ENCODE data around the gene CD300LG.

CD300LG gene

GRCh38 chr17:43873815-43874214 is 26.8 kb downstream of the CD300LG start:
- Histone ChIP-seq H3K9ac (ENCODE audit: low read depth, low read length, poor library complexity) (no peak overlapping the region), H3K18ac (ENCODE audit: low read length) (no peak overlapping the region), H4K8ac (ENCODE audit: low read depth, low read length) (no peak overlapping the region), H2BK5ac (ENCODE audit: low read length) (no peak overlapping the region), H2AK5ac (ENCODE audit: low read depth, low read length) (no peak overlapping the region), H3K36me3 (replicated peaks in 1 of 2; ENCODE audit: control insufficient read depth in 2 of 2, insufficient read depth in 2 of 2, low read length in 2 of 2) (peaks cover 0 to 5% of the 10 kb centered on the region in 2 donors), H2BK15ac (ENCODE audit: low read length) (no peak overlapping the region), H3K27ac (replicated peaks; ENCODE audit: low read length) (no peak overlapping the region), H2BK120ac (ENCODE audit: low read depth, low read length) (no peak overlapping the region), H2AFZ (ENCODE audit: low read length) (no peak overlapping the region), H3K79me1 (ENCODE audit: low read depth, low read length) (no peaks in the 10 kb centered on the region), H4K91ac (ENCODE audit: low read depth, low read length, poor library complexity) (no peak overlapping the region), H3K4me3 (ENCODE audit: low read length in 2 of 2) (no peak overlapping the region), H3K27me3 (ENCODE audit: control insufficient read depth in 3 of 3, insufficient read depth in 3 of 3, low read depth in 1 of 3, low read length in 3 of 3) (peaks cover 0 to 3% (median 0%) of the 10 kb centered on the region in 3 experiments), H3K4me1 (ENCODE audit: control insufficient read depth in 2 of 2, insufficient read depth in 1 of 2, low read depth in 1 of 2, low read length in 2 of 2) (peaks cover 2 to 6% of the 10 kb centered on the region in 2 donors), H3K14ac (ENCODE audit: low read length) (no peak overlapping the region), H2BK12ac (ENCODE audit: low read length) (no peak overlapping the region), H3K4ac (ENCODE audit: low read length) (no peak overlapping the region), H3K9me3 (replicated peaks in 1 of 2; ENCODE audit: control insufficient read depth in 2 of 2, insufficient read depth in 1 of 2, low read depth in 1 of 2, low read length in 2 of 2) (no peaks in the 10 kb centered on the region), H3K4me2 (ENCODE audit: insufficient read depth, low read length, poor library complexity, severe bottlenecking) (no peak overlapping the region), H3K23ac (ENCODE audit: low read depth, low read length, poor library complexity) (no peak overlapping the region)
- no peak for DNase-seq (ENCODE audit: low spot score)
- no CpG with 5 or more reads among the region's 6 CpGs for WGBS, 2 donors (ENCODE audit: extremely low coverage in 2 of 2, insufficient read length in 2 of 2, insufficient replicate concordance in 1 of 2)

DNA sequence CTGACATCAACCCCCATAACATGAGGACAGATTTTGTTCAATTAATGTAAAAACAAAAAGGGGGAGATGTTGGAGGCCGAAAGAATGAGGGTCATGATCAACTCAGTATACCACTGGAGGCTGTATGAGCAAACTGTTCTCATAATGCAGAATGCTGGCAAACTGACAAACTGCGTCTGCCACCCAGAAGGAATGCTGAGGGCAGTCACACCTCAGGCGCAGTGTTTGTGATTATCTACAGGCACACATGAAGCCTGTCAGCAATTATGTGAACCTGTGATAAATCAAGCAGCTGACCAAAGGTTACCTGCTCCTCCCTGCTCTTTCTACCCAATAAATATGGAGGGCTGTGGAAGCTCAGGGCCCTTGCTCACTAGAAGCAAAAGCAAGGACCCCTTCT is 27.3 kb downstream of the CD300LG start:
- Histone ChIP-seq H2AFZ (ENCODE audit: low read length) (no peak overlapping the region), H3K4me3 (ENCODE audit: low read length in 2 of 2) (no peak overlapping the region), H2AK5ac (ENCODE audit: low read depth, low read length) (no peak overlapping the region), H4K8ac (ENCODE audit: low read depth, low read length) (no peak overlapping the region), H4K91ac (ENCODE audit: low read depth, low read length, poor library complexity) (no peak overlapping the region), H3K4me1 (ENCODE audit: control insufficient read depth in 2 of 2, insufficient read depth in 1 of 2, low read depth in 1 of 2, low read length in 2 of 2) (peaks cover 5 to 9% of the 10 kb centered on the region in 2 donors), H2BK120ac (ENCODE audit: low read depth, low read length) (no peak overlapping the region), H2BK12ac (ENCODE audit: low read length) (no peak overlapping the region), H3K4ac (ENCODE audit: low read length) (no peak overlapping the region), H3K27ac (replicated peaks; ENCODE audit: low read length) (no peak overlapping the region), H3K9ac (ENCODE audit: low read depth, low read length, poor library complexity) (no peak overlapping the region), H3K79me1 (ENCODE audit: low read depth, low read length) (no peaks in the 10 kb centered on the region), H2BK15ac (ENCODE audit: low read length) (no peak overlapping the region), H3K27me3 (ENCODE audit: control insufficient read depth in 3 of 3, insufficient read depth in 3 of 3, low read depth in 1 of 3, low read length in 3 of 3) (peaks cover 0 to 3% (median 0%) of the 10 kb centered on the region in 3 experiments), H3K9me3 (replicated peaks in 1 of 2; ENCODE audit: control insufficient read depth in 2 of 2, insufficient read depth in 1 of 2, low read depth in 1 of 2, low read length in 2 of 2) (no peaks in the 10 kb centered on the region), H3K36me3 (replicated peaks in 1 of 2; ENCODE audit: control insufficient read depth in 2 of 2, insufficient read depth in 2 of 2, low read length in 2 of 2) (peaks cover 0 to 5% of the 10 kb centered on the region in 2 donors), H3K14ac (ENCODE audit: low read length) (no peak overlapping the region), H3K18ac (ENCODE audit: low read length) (no peak overlapping the region), H3K4me2 (ENCODE audit: insufficient read depth, low read length, poor library complexity, severe bottlenecking) (no peak overlapping the region), H2BK5ac (ENCODE audit: low read length) (no peak overlapping the region), H3K23ac (ENCODE audit: low read depth, low read length, poor library complexity) (no peak overlapping the region)
- WGBS, 2 donors (ENCODE audit: extremely low coverage in 2 of 2, insufficient read length in 2 of 2, insufficient replicate concordance in 1 of 2) = no CpG with 5 or more reads among the region's 3 CpGs
- no peak for DNase-seq (ENCODE audit: low spot score)

DNA sequence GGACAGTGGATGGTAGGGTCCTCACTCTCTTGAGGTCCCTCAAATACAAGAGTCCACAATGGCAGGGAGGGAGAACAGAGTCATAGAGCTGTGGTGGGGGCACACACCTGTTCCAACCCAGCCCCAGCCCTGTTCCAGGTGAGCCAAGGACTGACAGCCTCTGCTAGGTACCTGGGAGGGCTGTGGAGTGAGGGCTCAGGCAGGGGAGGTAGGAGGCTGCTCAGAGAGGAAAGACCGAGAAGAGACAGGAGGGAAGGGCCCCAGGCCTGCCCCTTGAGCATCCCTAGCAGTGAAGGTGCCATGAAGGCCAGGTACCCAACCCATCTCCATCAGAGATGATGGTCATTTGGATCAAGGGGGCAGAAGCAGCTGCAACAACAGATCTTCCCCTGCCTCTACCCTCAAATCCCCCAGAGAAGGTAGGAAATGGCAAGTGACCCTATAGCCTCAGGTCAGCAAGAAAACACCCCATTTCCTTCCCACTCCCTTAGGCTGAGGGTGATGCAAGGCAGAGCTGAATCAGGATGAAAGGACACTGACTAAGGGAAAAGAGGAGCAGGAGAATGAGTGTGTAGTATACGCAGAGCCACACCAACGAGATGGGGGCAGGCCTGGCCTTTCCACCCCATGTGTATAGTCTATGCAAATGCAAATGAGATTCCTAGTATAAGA is 28.6 kb downstream of the CD300LG start:
- Histone ChIP-seq H3K4me3 (ENCODE audit: low read length in 2 of 2) (no peak overlapping the region), H2BK12ac (ENCODE audit: low read length) (no peak overlapping the region), H3K9ac (ENCODE audit: low read depth, low read length, poor library complexity) (no peak overlapping the region), H2BK15ac (ENCODE audit: low read length) (no peak overlapping the region), H2AFZ (ENCODE audit: low read length) (no peak overlapping the region), H3K4ac (ENCODE audit: low read length) (no peak overlapping the region), H4K91ac (ENCODE audit: low read depth, low read length, poor library complexity) (no peak overlapping the region), H2BK120ac (ENCODE audit: low read depth, low read length) (no peak overlapping the region), H3K4me2 (ENCODE audit: insufficient read depth, low read length, poor library complexity, severe bottlenecking) (no peak overlapping the region), H3K9me3 (replicated peaks in 1 of 2; ENCODE audit: control insufficient read depth in 2 of 2, insufficient read depth in 1 of 2, low read depth in 1 of 2, low read length in 2 of 2) (no peaks in the 10 kb centered on the region), H3K23ac (ENCODE audit: low read depth, low read length, poor library complexity) (no peak overlapping the region), H3K4me1 (ENCODE audit: control insufficient read depth in 2 of 2, insufficient read depth in 1 of 2, low read depth in 1 of 2, low read length in 2 of 2) (peaks cover 8 to 9% of the 10 kb centered on the region in 2 donors), H3K18ac (ENCODE audit: low read length) (no peak overlapping the region), H2AK5ac (ENCODE audit: low read depth, low read length) (no peak overlapping the region), H4K8ac (ENCODE audit: low read depth, low read length) (no peak overlapping the region), H3K27me3 (ENCODE audit: control insufficient read depth in 3 of 3, insufficient read depth in 3 of 3, low read depth in 1 of 3, low read length in 3 of 3) (no peaks in the 10 kb centered on the region), H3K27ac (replicated peaks; ENCODE audit: low read length) (no peak overlapping the region), H3K36me3 (replicated peaks in 1 of 2; ENCODE audit: control insufficient read depth in 2 of 2, insufficient read depth in 2 of 2, low read length in 2 of 2) (peaks cover 0 to 12% of the 10 kb centered on the region in 2 donors), H3K14ac (ENCODE audit: low read length) (no peak overlapping the region), H2BK5ac (ENCODE audit: low read length) (no peak overlapping the region), H3K79me1 (ENCODE audit: low read depth, low read length) (peaks cover 3% of the 10 kb centered on the region)
- WGBS, 2 donors (ENCODE audit: extremely low coverage in 2 of 2, insufficient read length in 2 of 2, insufficient replicate concordance in 1 of 2) = no CpG with 5 or more reads among the region's 3 CpGs
- DNase-seq (ENCODE audit: low spot score) = no peak

DNA sequence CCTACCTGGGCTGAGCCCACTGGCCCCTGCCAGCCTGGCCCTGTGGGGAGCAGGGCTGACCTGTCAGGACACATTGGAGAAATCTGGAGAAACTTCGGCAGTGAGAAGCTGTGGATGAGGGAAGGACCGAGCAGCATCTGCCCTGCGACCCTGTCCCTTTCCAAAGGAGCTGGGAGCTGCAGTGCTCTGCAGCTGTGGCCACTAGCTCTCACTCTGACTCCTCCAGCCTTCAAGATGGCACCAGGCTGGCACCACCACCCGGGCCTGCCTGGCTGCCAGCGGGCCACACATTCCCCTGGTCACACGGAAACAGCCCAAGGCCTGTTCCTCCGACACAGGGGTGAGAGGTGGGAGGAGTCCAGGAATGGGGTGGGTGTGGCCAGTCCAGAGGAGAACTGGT is 30.1 kb downstream of the CD300LG start:
- Histone ChIP-seq H2AK5ac (ENCODE audit: low read depth, low read length) (no peak overlapping the region), H3K27ac (replicated peaks; ENCODE audit: low read length) (no peak overlapping the region), H3K36me3 (replicated peaks in 1 of 2; ENCODE audit: control insufficient read depth in 2 of 2, insufficient read depth in 2 of 2, low read length in 2 of 2) (peaks cover 0 to 20% of the 10 kb centered on the region in 2 donors), H3K14ac (ENCODE audit: low read length) (no peak overlapping the region), H3K4me2 (ENCODE audit: insufficient read depth, low read length, poor library complexity, severe bottlenecking) (no peak overlapping the region), H2BK120ac (ENCODE audit: low read depth, low read length) (no peak overlapping the region), H4K91ac (ENCODE audit: low read depth, low read length, poor library complexity) (no peak overlapping the region), H3K18ac (ENCODE audit: low read length) (no peak overlapping the region), H3K79me1 (ENCODE audit: low read depth, low read length) (peaks cover 4% of the 10 kb centered on the region), H3K4me3 (ENCODE audit: low read length in 2 of 2) (no peak overlapping the region), H4K8ac (ENCODE audit: low read depth, low read length) (no peak overlapping the region), H3K9ac (ENCODE audit: low read depth, low read length, poor library complexity) (peak overlapping the region; percentile 31), H2BK15ac (ENCODE audit: low read length) (no peak overlapping the region), H3K23ac (ENCODE audit: low read depth, low read length, poor library complexity) (no peak overlapping the region), H2BK5ac (ENCODE audit: low read length) (no peak overlapping the region), H3K4ac (ENCODE audit: low read length) (no peak overlapping the region), H3K27me3 (ENCODE audit: control insufficient read depth in 3 of 3, insufficient read depth in 3 of 3, low read depth in 1 of 3, low read length in 3 of 3) (no peaks in the 10 kb centered on the region), H2BK12ac (ENCODE audit: low read length) (no peak overlapping the region), H2AFZ (ENCODE audit: low read length) (no peak overlapping the region), H3K9me3 (replicated peaks in 1 of 2; ENCODE audit: control insufficient read depth in 2 of 2, insufficient read depth in 1 of 2, low read depth in 1 of 2, low read length in 2 of 2) (no peaks in the 10 kb centered on the region), H3K4me1 (ENCODE audit: control insufficient read depth in 2 of 2, insufficient read depth in 1 of 2, low read depth in 1 of 2, low read length in 2 of 2) (peaks cover 8 to 9% of the 10 kb centered on the region in 2 donors)
- WGBS, 2 donors (ENCODE audit: extremely low coverage in 2 of 2, insufficient read length in 2 of 2, insufficient replicate concordance in 1 of 2) = no CpG with 5 or more reads among the region's 7 CpGs
- no peak for DNase-seq (ENCODE audit: low spot score)
